ENCODE measurements around the gene PHF21B. TPM values are rescaled to one million over a fixed set of nuclear protein-coding genes. Genes with fewer than 3 reads are reported as not detected.

PHF21B gene
- total and polyA plus RNA-seq, 11 donors = 0.04 to 1.6 (median 0.47) TPM; not detected in 4

DNA sequence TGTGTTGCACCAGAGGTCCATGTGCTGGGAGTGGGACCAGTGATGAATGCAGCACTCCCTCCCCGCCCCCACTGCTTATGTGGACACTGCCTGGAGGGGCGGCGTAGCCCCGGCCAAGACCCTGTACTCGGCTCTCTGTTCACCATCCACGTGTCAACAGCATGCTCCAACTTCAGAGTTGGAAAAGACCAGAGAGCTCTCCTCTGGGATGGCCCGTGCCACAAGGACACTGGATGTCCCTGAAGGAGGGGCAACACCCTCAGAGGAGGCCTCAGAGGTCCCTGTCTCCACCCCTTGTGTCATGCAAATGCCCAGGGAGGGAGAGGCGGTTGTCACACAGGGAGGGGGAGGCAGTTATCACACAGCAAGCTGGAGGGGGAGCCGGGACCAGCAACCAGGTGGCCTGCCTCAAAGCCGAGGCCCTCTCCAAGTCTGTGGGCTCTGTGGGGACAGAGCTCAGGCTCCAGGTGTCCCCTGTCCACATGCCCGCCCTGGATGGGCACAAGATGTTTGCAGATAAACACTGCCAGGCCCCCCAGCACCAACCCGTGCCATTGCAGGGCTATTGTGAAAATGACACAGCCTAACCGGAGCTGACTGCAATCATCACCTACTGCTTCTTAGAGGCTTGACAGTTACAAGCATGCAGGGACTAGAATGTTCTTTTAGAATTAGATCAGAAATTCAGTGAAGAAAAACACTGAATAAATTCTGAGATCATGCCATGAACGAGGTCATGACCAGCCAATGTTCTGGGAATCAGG is 121.1 kb downstream of the PHF21B start:
- H3K4me1 ChIP-seq = no peaks in the 10 kb centered on the region
- 52 to 56% (median 53%) methylated on average over 7 to 14 of the region's 14 CpGs for WGBS, 4 donors
- H3K9me3 ChIP-seq = no peaks in the 10 kb centered on the region
- DNase-seq = no peak
- no peak overlapping the region for H3K4me3 ChIP-seq
- no peaks in the 10 kb centered on the region for H3K36me3 ChIP-seq
- no peak for TF ChIP-seq CTCF (IDR thresholded peaks at IDR 0.05)
- TF ChIP-seq POLR2A (IDR thresholded peaks at IDR 0.05) = no peak
- no peak overlapping the region for H3K27ac ChIP-seq
- ATAC-seq = no peak
- H3K27me3 ChIP-seq = no peaks in the 10 kb centered on the region
- intact Hi-C loops (cut with DNase I) = no loop called here

DNA sequence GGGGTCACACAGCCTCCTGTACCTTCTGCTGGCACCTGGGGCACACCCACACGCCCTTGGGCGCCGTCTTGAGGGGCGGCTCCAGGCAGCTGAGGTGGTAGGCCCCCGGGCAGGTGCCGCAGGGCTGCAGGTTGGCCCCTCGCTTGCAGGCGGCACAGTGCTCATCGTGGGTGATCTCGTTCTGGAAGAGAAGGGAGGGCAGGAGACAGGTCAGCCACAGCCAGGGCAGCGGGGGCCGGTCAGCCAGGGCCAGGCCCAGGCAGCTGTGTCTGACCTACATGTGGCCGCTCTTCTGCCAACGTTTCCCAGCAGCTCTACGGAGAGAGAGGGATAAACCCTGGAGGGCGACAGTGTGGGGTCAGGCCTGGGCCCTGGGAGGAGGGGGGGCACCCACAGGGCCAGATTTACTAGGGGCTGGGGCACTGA is 121.9 kb downstream of the PHF21B start:
- Histone ChIP-seq H3K36me3 (no peaks in the 10 kb centered on the region), H3K4me1 (no peaks in the 10 kb centered on the region), H3K27me3 (no peaks in the 10 kb centered on the region), H3K4me3 (no peak overlapping the region), H3K9me3 (no peaks in the 10 kb centered on the region), H3K27ac (no peak overlapping the region)
- ATAC-seq (no peak), DNase-seq (no peak)
- 81 to 87% (median 86%) methylated on average over 10 to 16 of the region's 16 CpGs for WGBS, 4 donors
- TF ChIP-seq CTCF (IDR thresholded peaks at IDR 0.05) (no peak), POLR2A (IDR thresholded peaks at IDR 0.05) (no peak)
- intact Hi-C loops (cut with DNase I) = no loop called here

DNA sequence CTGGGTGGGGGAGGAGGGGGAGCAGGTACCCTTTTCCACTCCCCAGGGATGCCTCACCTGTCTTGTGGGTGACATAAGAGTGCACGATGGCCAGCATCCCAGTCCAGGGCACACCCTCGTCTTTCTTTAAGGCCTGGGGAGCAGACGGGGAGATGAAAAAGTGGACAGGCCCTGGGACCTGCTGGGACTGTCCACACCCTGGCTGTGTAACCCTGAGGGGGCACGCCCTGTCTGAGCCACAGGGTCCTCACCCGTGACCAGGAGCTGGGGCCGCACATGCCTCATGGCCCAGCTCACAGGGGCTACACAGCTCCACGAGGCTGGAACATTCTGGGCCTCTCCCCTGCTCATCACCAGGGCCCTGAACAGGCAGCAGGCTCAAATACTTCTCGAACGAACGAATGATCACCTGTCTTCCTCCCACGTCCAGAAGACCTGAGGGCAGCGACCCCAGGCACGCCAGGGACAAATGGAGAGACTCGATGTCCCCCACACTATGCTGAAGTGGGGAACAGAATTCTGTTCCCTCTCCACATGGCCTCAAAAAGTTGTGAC is 123.9 kb downstream of the PHF21B start:
- no peak for TF ChIP-seq CTCF (IDR thresholded peaks at IDR 0.05)
- TF ChIP-seq POLR2A (IDR thresholded peaks at IDR 0.05) = no peak
- DNase-seq (no peak), ATAC-seq (no peak)
- H3K4me3 ChIP-seq = no peak overlapping the region
- H3K27ac ChIP-seq = no peak overlapping the region
- no peaks in the 10 kb centered on the region for H3K4me1 ChIP-seq
- H3K36me3 ChIP-seq = no peaks in the 10 kb centered on the region
- intact Hi-C loops (cut with DNase I) = no loop called here
- 84 to 89% (median 87%) methylated on average over 9 to 14 of the region's 14 CpGs for WGBS, 4 donors
- no peaks in the 10 kb centered on the region for H3K27me3 ChIP-seq
- H3K9me3 ChIP-seq = no peaks in the 10 kb centered on the region

DNA sequence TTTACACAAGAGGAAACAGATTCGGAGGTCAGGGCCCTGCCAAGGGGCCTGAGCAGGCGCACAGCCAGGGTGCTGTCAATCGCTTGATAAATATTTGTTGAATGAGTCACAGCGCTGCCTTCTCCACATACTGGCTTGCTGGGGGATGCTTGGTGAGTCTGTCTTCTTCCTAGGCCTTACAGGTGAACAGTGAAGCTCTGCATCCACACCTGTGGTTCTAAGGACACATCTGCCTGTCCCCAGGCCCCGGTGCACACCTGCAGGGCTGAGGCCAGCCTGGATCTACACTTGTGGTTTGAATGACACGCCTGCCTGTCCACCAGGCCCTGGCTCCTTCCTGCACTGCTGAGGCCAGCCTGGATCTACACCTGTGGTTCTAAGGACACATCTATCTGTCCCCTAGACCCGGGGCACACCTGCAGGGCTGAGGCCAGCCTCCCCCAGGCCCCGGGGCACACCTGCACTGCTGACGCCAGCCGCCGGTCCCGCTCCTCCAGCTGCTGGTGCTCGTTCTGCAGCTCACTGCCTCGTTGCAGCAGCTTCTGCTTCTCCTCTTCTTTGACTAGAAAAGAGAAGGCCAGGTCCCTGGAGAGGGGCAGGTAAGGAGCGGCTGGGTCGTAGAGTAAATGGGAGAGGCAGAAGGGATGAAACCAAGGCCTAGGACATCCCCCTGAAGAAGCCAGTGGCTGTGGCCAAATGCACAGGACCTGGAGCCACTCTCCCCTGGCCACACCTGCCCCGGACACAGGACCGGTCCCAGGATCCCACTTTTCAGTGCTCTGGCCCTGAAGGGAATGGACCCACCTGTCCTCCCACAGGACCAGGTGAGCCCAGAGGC is 124.6 kb downstream of the PHF21B start:
- intact Hi-C loops (cut with DNase I) = no loop called here
- TF ChIP-seq POLR2A (IDR thresholded peaks at IDR 0.05) (no peak), CTCF (IDR thresholded peaks at IDR 0.05) (no peak)
- Histone ChIP-seq H3K4me3 (no peak overlapping the region), H3K36me3 (no peaks in the 10 kb centered on the region), H3K27ac (no peak overlapping the region), H3K4me1 (no peaks in the 10 kb centered on the region), H3K27me3 (no peaks in the 10 kb centered on the region), H3K9me3 (no peaks in the 10 kb centered on the region)
- 86 to 88% (median 87%) methylated on average over 18 of the region's 18 CpGs for WGBS, 4 donors
- ATAC-seq (no peak), DNase-seq (peak in 1 of 5 donors; percentile 1)
